HL-60 (cell line): ENCODE results near the gene DNAJA3.

Experiments used
- DNase-seq, 2 experiments: peaks; one replicate each; pipeline ENCODE4 v3.0.0-alpha.2; 2010 to 2020; ENCODE audit warnings: low read depth in 1 of 2, low spot score in 1 of 2
- H3K27ac ChIP-seq: fragments of 250-450 bp; sonication (Bioruptor Pico); replicated peaks from 2 replicates; pipeline ENCODE4 v1.5.1; 2020; ENCODE audit warnings: mild to moderate bottlenecking, moderate library complexity
- H3K27me3 ChIP-seq: fragments of 250-450 bp; sonication (Bioruptor Pico); 2 replicates; pipeline ENCODE4 v1.5.1; 2021; ENCODE audit warnings: mild to moderate bottlenecking, moderate library complexity; ENCODE audit not compliant: insufficient read depth, poor library complexity, severe bottlenecking
- H3K4me3 ChIP-seq: replicated peaks from 2 replicates; pipeline ENCODE4 v1.5.1; 2011; ENCODE audit warnings: mild to moderate bottlenecking, control low read depth, low read length; ENCODE audit not compliant: insufficient read depth
- GABPA ChIP-seq: IDR thresholded peaks from 2 replicates; pipeline ENCODE4 v1.6.1; 2012; ENCODE audit warnings: low read depth
- POLR2AphosphoS5 ChIP-seq: IDR thresholded peaks from 2 replicates; pipeline ENCODE4 v1.6.1; 2012; ENCODE audit warnings: low read depth
- REST ChIP-seq: IDR thresholded peaks from 2 replicates; pipeline ENCODE4 v1.6.1; 2012; ENCODE audit warnings: low read depth; ENCODE audit not compliant: insufficient replicate concordance
- SPI1 ChIP-seq: IDR thresholded peaks from 2 replicates; pipeline ENCODE4 v1.6.1; 2012; ENCODE audit warnings: low read depth, mild to moderate bottlenecking, borderline replicate concordance
- TF ChIP-seq, protein P1 (sequence below): IDR thresholded peaks from one replicate; pipeline ENCODE4 v1.5.1; 2011; ENCODE audit warnings: low read length, control low read depth, inconsistent platforms; ENCODE audit not compliant: insufficient read depth

Gene DNAJA3

GRCh38 chr16:4505356-4506147 is 79.9 kb downstream of the DNAJA3 start:
- TF ChIP-seq GABPA (no peak), SPI1 (peak; percentile 99), POLR2AphosphoS5 (peak; percentile 42; the same call in 1 of the 2 replicates), REST (no peak)
- TF ChIP-seq, protein P1, sequence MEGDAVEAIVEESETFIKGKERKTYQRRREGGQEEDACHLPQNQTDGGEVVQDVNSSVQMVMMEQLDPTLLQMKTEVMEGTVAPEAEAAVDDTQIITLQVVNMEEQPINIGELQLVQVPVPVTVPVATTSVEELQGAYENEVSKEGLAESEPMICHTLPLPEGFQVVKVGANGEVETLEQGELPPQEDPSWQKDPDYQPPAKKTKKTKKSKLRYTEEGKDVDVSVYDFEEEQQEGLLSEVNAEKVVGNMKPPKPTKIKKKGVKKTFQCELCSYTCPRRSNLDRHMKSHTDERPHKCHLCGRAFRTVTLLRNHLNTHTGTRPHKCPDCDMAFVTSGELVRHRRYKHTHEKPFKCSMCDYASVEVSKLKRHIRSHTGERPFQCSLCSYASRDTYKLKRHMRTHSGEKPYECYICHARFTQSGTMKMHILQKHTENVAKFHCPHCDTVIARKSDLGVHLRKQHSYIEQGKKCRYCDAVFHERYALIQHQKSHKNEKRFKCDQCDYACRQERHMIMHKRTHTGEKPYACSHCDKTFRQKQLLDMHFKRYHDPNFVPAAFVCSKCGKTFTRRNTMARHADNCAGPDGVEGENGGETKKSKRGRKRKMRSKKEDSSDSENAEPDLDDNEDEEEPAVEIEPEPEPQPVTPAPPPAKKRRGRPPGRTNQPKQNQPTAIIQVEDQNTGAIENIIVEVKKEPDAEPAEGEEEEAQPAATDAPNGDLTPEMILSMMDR, result no peak

More at GRCh38 chr16:4505356-4506147, 79.9 kb downstream of the DNAJA3 start:
- no peaks in the 10 kb centered on the region for H3K27me3 ChIP-seq
- DNase-seq, result peak in 1 of 2 experiments; percentile 98
- peak overlapping the region; percentile 86 for H3K27ac ChIP-seq
- no peak overlapping the region for H3K4me3 ChIP-seq
